Measurements from ENCODE around the gene CPAMD8. TPM values are rescaled to one million over a fixed set of nuclear protein-coding genes. Genes with fewer than 3 reads are reported as not detected.

CPAMD8 gene
- total and polyA plus RNA-seq, 11 donors = 5.2 to 49.5 (median 16.9) TPM

DNA sequence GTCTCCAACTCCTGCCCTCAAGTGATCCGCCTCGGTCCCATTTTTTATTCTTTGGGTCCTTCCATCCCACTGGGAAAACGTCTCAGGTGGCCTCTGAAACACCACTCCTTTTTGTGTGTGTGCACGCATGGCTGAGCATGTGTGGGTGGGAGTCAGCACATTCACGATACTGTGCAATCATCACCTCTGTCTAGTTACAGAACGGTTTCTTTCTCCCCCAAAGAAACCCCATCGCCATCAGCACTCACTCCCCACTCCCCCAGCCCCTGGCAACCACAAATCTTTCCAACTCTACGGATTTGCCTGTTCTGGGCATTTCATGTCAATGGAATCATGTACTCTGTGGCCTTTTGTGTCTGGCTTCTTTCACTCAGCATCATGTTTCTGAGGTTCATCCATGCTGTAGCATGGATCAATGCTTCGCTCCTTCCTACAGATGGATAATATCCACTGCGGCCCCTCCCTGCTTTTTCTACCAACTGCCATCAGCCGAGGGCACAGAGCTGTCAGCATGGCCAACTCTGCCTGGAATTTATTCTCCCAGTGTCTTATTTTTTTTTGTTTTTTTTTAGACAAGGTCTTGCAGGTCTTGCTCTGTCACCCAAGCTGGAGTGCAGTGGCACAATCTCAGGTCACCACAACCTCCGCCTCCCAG, 128.1 kb downstream of the CPAMD8 start:
- TF ChIP-seq, protein P1, sequence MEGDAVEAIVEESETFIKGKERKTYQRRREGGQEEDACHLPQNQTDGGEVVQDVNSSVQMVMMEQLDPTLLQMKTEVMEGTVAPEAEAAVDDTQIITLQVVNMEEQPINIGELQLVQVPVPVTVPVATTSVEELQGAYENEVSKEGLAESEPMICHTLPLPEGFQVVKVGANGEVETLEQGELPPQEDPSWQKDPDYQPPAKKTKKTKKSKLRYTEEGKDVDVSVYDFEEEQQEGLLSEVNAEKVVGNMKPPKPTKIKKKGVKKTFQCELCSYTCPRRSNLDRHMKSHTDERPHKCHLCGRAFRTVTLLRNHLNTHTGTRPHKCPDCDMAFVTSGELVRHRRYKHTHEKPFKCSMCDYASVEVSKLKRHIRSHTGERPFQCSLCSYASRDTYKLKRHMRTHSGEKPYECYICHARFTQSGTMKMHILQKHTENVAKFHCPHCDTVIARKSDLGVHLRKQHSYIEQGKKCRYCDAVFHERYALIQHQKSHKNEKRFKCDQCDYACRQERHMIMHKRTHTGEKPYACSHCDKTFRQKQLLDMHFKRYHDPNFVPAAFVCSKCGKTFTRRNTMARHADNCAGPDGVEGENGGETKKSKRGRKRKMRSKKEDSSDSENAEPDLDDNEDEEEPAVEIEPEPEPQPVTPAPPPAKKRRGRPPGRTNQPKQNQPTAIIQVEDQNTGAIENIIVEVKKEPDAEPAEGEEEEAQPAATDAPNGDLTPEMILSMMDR (IDR thresholded peaks at IDR 0.05) = no peak
- no peak for TF ChIP-seq POLR2A (IDR thresholded peaks at IDR 0.05)
- peak overlapping the region in 1 of 12 donors; percentile 61 for H3K4me3 ChIP-seq
- DNase-seq (peak in 1 of 5 donors; percentile 18), ATAC-seq (no peak)
- peaks cover 0 to 26% (median 9%) of the 10 kb centered on the region in 12 donors for H3K4me1 ChIP-seq
- 91 to 92% (median 91%) methylated on average over 12 of the region's 12 CpGs for WGBS, 4 donors
- intact Hi-C loops (cut with DNase I) = loop anchor here in 6 of 10 donors (5.0 to 10.0 kb wide), 6 partner anchors 61 to 144 kb away; partner anchors contain the start of gene SIN3B (in 2 of the 6)
- H3K9me3 ChIP-seq = no peaks in the 10 kb centered on the region
- H3K27me3 ChIP-seq = peaks cover 0 to 20% (median 0%) of the 10 kb centered on the region in 9 donors
- H3K36me3 ChIP-seq = peaks cover 0 to 3% (median 0%) of the 10 kb centered on the region in 9 donors
- peak overlapping the region in 1 of 12 donors; percentile 85 for H3K27ac ChIP-seq

DNA sequence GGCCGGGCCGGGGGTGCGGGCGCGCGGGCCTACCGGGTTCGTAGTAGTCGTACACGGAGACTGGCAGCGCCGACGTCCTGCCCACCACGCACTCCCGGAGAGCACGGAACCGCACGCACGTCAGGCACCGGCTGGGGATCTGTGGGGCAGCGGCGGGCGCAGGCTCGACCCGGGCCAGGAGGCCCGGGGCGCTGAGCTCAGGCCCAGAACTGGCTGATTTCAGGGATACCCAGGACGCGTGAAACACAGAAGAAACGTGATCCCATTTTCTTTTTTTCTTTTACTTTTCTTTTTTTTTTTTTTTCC, 128.8 kb downstream of the CPAMD8 start:
- DNase-seq = peak in 1 of 5 donors; percentile 62
- intact Hi-C loops (cut with DNase I) = loop anchor here in 6 of 10 donors (5.0 to 10.0 kb wide), 6 partner anchors 61 to 144 kb away; partner anchors contain the start of gene SIN3B (in 2 of the 6)
- 11 to 27% (median 20%) methylated on average over 20 to 30 of the region's 30 CpGs for WGBS, 4 donors
- TF ChIP-seq POLR2A (IDR thresholded peaks at IDR 0.05) = no peak
- TF ChIP-seq, protein P1 (IDR thresholded peaks at IDR 0.05) = no peak
- Histone ChIP-seq H3K36me3 (no peaks in the 10 kb centered on the region), H3K4me3 (peak overlapping the region; percentile 12 to 84 (median 62)), H3K4me1 (peaks cover 0 to 30% (median 9%) of the 10 kb centered on the region in 12 donors), H3K27me3 (peaks cover 0 to 26% (median 0%) of the 10 kb centered on the region in 9 donors), H3K9me3 (no peaks in the 10 kb centered on the region), H3K27ac (peak overlapping the region; percentile 3 to 85 (median 78))
- ATAC-seq = peak in 1 of 4 donors; percentile 15

DNA sequence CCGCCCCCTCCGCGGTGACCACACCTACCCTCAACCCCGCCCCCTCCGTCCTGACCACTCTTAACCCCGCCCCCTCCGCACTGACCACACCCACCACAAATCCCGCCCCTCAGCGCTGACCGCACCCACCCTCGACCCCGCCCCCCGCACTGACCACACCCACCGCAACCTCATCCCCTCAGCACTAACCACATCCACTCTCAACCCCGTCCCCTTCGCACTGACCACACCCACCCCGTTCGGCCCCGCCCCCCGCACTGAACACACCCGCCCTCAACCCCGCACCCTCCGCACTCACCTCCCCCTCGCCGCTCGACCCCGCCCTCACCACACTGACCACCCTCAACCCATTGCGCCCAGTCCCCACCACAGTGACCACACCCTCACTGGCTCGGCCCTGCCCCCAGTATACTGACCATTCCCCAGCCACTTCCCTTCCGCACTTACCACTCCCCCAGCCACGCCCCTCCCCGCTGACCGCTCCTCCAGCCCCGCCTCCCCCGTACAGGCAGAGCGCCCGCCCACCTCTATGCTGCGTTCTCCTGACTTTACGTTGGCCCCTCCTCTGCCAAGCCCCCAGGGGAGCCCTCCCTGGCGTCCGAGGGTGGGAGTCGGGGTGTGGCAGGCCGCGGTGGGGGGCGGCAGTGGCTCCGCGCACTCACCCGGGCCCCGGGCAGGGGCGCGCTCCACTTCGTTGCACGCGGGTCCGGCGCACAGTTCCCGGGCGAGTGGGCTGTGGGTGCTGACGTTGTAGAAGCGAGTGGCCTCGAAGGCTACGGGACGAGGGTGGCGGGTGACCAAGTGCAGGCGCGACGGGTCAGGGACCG, 129.4 kb downstream of the CPAMD8 start:
- ATAC-seq = peak; percentile 89 to 93 (median 90)
- 1 to 6% (median 4%) methylated on average over 45 to 68 of the region's 68 CpGs for WGBS, 4 donors
- intact Hi-C loops (cut with DNase I) = loop anchor here in 6 of 10 donors (5.0 to 10.0 kb wide), 6 partner anchors 60 to 145 kb away; partner anchors contain the start of gene SIN3B (in 2 of the 6)
- TF ChIP-seq, protein P1 (IDR thresholded peaks at IDR 0.05) = no peak
- peak in 1 of 2 donors; percentile 22 for TF ChIP-seq POLR2A (IDR thresholded peaks at IDR 0.05)
- H3K9me3 ChIP-seq = no peaks in the 10 kb centered on the region
- no peaks in the 10 kb centered on the region for H3K36me3 ChIP-seq
- peaks cover 0 to 26% (median 0%) of the 10 kb centered on the region in 9 donors for H3K27me3 ChIP-seq
- peak overlapping the region; percentile 12 to 84 (median 66) for H3K4me3 ChIP-seq
- peak; percentile 94 to 97 (median 95) for DNase-seq
- peaks cover 0 to 30% (median 9%) of the 10 kb centered on the region in 12 donors for H3K4me1 ChIP-seq
- H3K27ac ChIP-seq = peak overlapping the region; percentile 3 to 86 (median 78)

All from heart left ventricle (tissue), 16 donors.